SK-N-SH treated with all-trans-retinoic acid at 6 μM for 48 hours (cell line): ENCODE results near the gene ARMC7.

Source experiments
- ATAC-seq: fragments of 200-7000 bp; cut with Tn5 transposase; 3 replicates; pipeline ENCODE4 v1.9.1; 2020; ENCODE audit warnings: mild to moderate bottlenecking, moderate library complexity
- ARNTL ChIP-seq: fragments of 450-650 bp; formaldehyde crosslinking; IDR thresholded peaks from 2 replicates; pipeline ENCODE4 v1.5.0; 2020; ENCODE audit warnings: low read depth, mild to moderate bottlenecking, moderate library complexity, borderline replicate concordance
- BACH2 ChIP-seq: fragments of 250-450 bp; sonication (Bioruptor Pico); IDR thresholded peaks from 2 replicates; pipeline ENCODE4 v1.9.0; 2021; ENCODE audit warnings: mild to moderate bottlenecking, borderline replicate concordance
- CREB5 ChIP-seq: fragments of 250-450 bp; sonication (Bioruptor Pico); IDR thresholded peaks from 2 replicates; pipeline ENCODE4 v1.5.1; 2020; ENCODE audit warnings: low read depth, mild to moderate bottlenecking, moderate library complexity
- CSRNP3 ChIP-seq: fragments of 250-450 bp; sonication (Bioruptor Pico); IDR thresholded peaks from 2 replicates; pipeline ENCODE4 v1.5.1; 2021; ENCODE audit warnings: mild to moderate bottlenecking, moderate library complexity
- GLIS3 ChIP-seq: fragments of 250-450 bp; sonication (Bioruptor Pico); IDR thresholded peaks from 2 replicates; pipeline ENCODE4 v1.5.0; 2020; ENCODE audit warnings: mild to moderate bottlenecking, moderate library complexity
- ISL1 ChIP-seq: fragments of 250-450 bp; sonication (Bioruptor Pico); IDR thresholded peaks from 2 replicates; pipeline ENCODE4 v2.1.2; 2022; ENCODE audit warnings: mild to moderate bottlenecking, moderate library complexity
- OSR1 ChIP-seq: fragments of 250-450 bp; sonication (Bioruptor Pico); IDR thresholded peaks from 2 replicates; pipeline ENCODE4 v1.8.0; 2022; ENCODE audit warnings: moderate library complexity, mild to moderate bottlenecking, inconsistent platforms
- PATZ1 ChIP-seq: fragments of 250-450 bp; sonication (Bioruptor Pico); IDR thresholded peaks from 2 replicates; pipeline ENCODE4 v1.8.0; 2020; ENCODE audit warnings: mild to moderate bottlenecking, moderate library complexity, borderline replicate concordance
- POU6F1 ChIP-seq: fragments of 250-450 bp; sonication (Bioruptor Pico); IDR thresholded peaks from 2 replicates; pipeline ENCODE4 v1.8.0; 2021; ENCODE audit warnings: low read depth, mild to moderate bottlenecking, moderate library complexity, borderline replicate concordance
- PPARA ChIP-seq: fragments of 250-450 bp; sonication (Bioruptor Pico); IDR thresholded peaks from 2 replicates; pipeline ENCODE4 v1.5.0; 2020; ENCODE audit warnings: mild to moderate bottlenecking, borderline replicate concordance
- RARB ChIP-seq: fragments of 250-450 bp; sonication (Bioruptor Pico); IDR thresholded peaks from 2 replicates; pipeline ENCODE4 v1.8.0; 2021; ENCODE audit warnings: mild to moderate bottlenecking, moderate library complexity
- TCF4 ChIP-seq: fragments of 250-450 bp; sonication (Bioruptor Pico); IDR thresholded peaks from 2 replicates; pipeline ENCODE4 v1.8.0; 2021; ENCODE audit warnings: mild to moderate bottlenecking, moderate library complexity, borderline replicate concordance
- TOX ChIP-seq: fragments of 250-450 bp; sonication (Bioruptor Pico); IDR thresholded peaks from 2 replicates; pipeline ENCODE4 v1.8.0; 2021; ENCODE audit warnings: mild to moderate bottlenecking, moderate library complexity, borderline replicate concordance
- TSHZ2 ChIP-seq: fragments of 250-450 bp; sonication (Bioruptor Pico); IDR thresholded peaks from 2 replicates; pipeline ENCODE4 v1.5.0; 2020; ENCODE audit warnings: mild to moderate bottlenecking, moderate library complexity
- ZC3H10 ChIP-seq: fragments of 250-450 bp; sonication (Bioruptor Pico); IDR thresholded peaks from 2 replicates; pipeline ENCODE4 v1.5.1; 2021; ENCODE audit warnings: mild to moderate bottlenecking, moderate library complexity
- ZFP30 ChIP-seq: fragments of 450-650 bp; formaldehyde crosslinking; IDR thresholded peaks from 2 replicates; pipeline ENCODE4 v1.5.0; 2022; ENCODE audit warnings: mild to moderate bottlenecking, moderate library complexity
- ZNF565 ChIP-seq: fragments of 450-650 bp; formaldehyde crosslinking; conservative IDR thresholded peaks from 2 replicates; pipeline ENCODE4 v1.5.0; 2020; ENCODE audit warnings: low read depth, mild to moderate bottlenecking, moderate library complexity
- ZNF8 ChIP-seq: fragments of 450-650 bp; formaldehyde crosslinking; IDR thresholded peaks from 2 replicates; pipeline ENCODE4 v1.5.0; 2020; ENCODE audit warnings: mild to moderate bottlenecking, moderate library complexity

Gene ARMC7

GRCh38 chr17:75124041-75124818 is 14.5 kb downstream of the ARMC7 start (continued):
- TF ChIP-seq ZNF565 (CRISPR knock-in tag) (no peak), TOX (no peak)
- TF ChIP-seq, all 23 proteins: peak for 3

GRCh38 chr17:75124819-75125162 is 15.0 kb downstream of the ARMC7 start:
- TF ChIP-seq TSHZ2 (CRISPR knock-in tag) (no peak), ZC3H10 (CRISPR knock-in tag) (no peak), ZFP30 (CRISPR knock-in tag) (no peak), ZNF565 (CRISPR knock-in tag) (no peak), ARNTL (CRISPR knock-in tag) (no peak)
- ATAC-seq = peak; percentile 11; the same call in 2 of the 3 replicates

- ATAC-seq = no peak
- TF ChIP-seq TCF4 (CRISPR knock-in tag) (no peak), CREB5 (no peak), POU6F1 (CRISPR knock-in tag) (no peak), ZFP30 (CRISPR knock-in tag) (no peak), ZC3H10 (CRISPR knock-in tag) (no peak), PATZ1 (CRISPR knock-in tag) (no peak), ARNTL (CRISPR knock-in tag) (no peak), ZNF8 (CRISPR knock-in tag) (no peak), TSHZ2 (CRISPR knock-in tag) (no peak), GLIS3 (CRISPR knock-in tag) (no peak), ISL1 (no peak), BACH2 (no peak), ZNF565 (CRISPR knock-in tag) (no peak), PPARA (CRISPR knock-in tag) (no peak), OSR1 (CRISPR knock-in tag) (no peak), CSRNP3 (CRISPR knock-in tag) (no peak), TOX (no peak), RARB (CRISPR knock-in tag) (no peak)
Measured at GRCh38 chr17:75125984-75126383, 16.2 kb downstream of the ARMC7 start.
